Activated CD8-positive, alpha-beta memory T cell treated with anti-CD3 and anti-CD28 coated beads for 36 hours (primary cell): ENCODE data around the gene FILIP1. TPM values are rescaled to one million over a fixed set of nuclear protein-coding genes. Genes with fewer than 3 reads are reported as not detected.

Experiments used
- CTCF ChIA-PET: fragments of 350-600 bp; sonication (Branson Sonifier 250); formaldehyde crosslinking; loops from one replicate; lab custom pipeline; 2021; ENCODE audit warnings: antibody characterized with exemption; lab: Charles Lee
- POLR2A ChIA-PET: fragments of 350-600 bp; sonication (Branson Sonifier 250); formaldehyde crosslinking; loops from one replicate; lab custom pipeline; 2021; ENCODE audit warnings: antibody characterized with exemption; lab: Charles Lee
- total RNA-seq, 2 experiments: library from RNA; stranded (reverse); gene quantifications; one replicate each; pipeline ENCODE4 v1.2.3, GENCODE V29; 2021

The FILIP1 gene
- total RNA-seq, 2 experiments from 2014 or later, result not detected

GRCh38 chr6:75397656-75398465, 95.7 kb downstream of the FILIP1 start:
- ChIA-PET CTCF (no interaction called here), POLR2A (no interaction called here)

- POLR2A ChIA-PET, result no interaction called here
- CTCF ChIA-PET, result no interaction called here
Observed at GRCh38 chr6:75397171-75397570, 96.4 kb downstream of the FILIP1 start.

- ChIA-PET POLR2A (no interaction called here), CTCF (no interaction called here)
Observed at GRCh38 chr6:75396005-75396800, 97.4 kb downstream of the FILIP1 start.

GRCh38 chr6:75393806-75394205, 99.8 kb downstream of the FILIP1 start:
- POLR2A ChIA-PET, result no interaction called here
- CTCF ChIA-PET, result no interaction called here

GRCh38 chr6:75391276-75391675, 102.3 kb downstream of the FILIP1 start:
- CTCF ChIA-PET, result no interaction called here
- POLR2A ChIA-PET, result no interaction called here

- ChIA-PET POLR2A (no interaction called here), CTCF (no interaction called here)
Observed at GRCh38 chr6:75386050-75386770, 107.4 kb downstream of the FILIP1 start.

- ChIA-PET CTCF (no interaction called here), POLR2A (no interaction called here)
Observed at GRCh38 chr6:75384116-75384515, 109.5 kb downstream of the FILIP1 start.

- ChIA-PET CTCF (no interaction called here), POLR2A (no interaction called here)
Observed at GRCh38 chr6:75382634-75382900, 111.0 kb downstream of the FILIP1 start.

GRCh38 chr6:75381877-75382633, 111.5 kb downstream of the FILIP1 start:
- POLR2A ChIA-PET, result no interaction called here

GRCh38 chr6:75379536-75379935, 114.1 kb downstream of the FILIP1 start:
- POLR2A ChIA-PET, result no interaction called here
- CTCF ChIA-PET, result no interaction called here

More at GRCh38 chr6:75381877-75382633, 111.5 kb downstream of the FILIP1 start:
- CTCF ChIA-PET, result no interaction called here

GRCh38 chr6:75378101-75378500, 115.5 kb downstream of the FILIP1 start:
- ChIA-PET CTCF (no interaction called here), POLR2A (no interaction called here)

GRCh38 chr6:75377386-75377785, 116.2 kb downstream of the FILIP1 start:
- ChIA-PET POLR2A (no interaction called here), CTCF (no interaction called here)

- POLR2A ChIA-PET, result no interaction called here
- CTCF ChIA-PET, result no interaction called here
Observed at GRCh38 chr6:75376347-75377024, 117.1 kb downstream of the FILIP1 start.

- CTCF ChIA-PET, result no interaction called here
Observed at GRCh38 chr6:75374961-75375400, 118.6 kb downstream of the FILIP1 start.

GRCh38 chr6:75372884-75373283, 120.7 kb downstream of the FILIP1 start:
- ChIA-PET CTCF (no interaction called here), POLR2A (no interaction called here)

More at GRCh38 chr6:75374961-75375400, 118.6 kb downstream of the FILIP1 start:
- POLR2A ChIA-PET, result no interaction called here

- CTCF ChIA-PET, result no interaction called here
Observed at GRCh38 chr6:75370011-75370410, 123.6 kb downstream of the FILIP1 start.

GRCh38 chr6:75368864-75369402, 124.7 kb downstream of the FILIP1 start:
- ChIA-PET POLR2A (no interaction called here), CTCF (interaction anchor here (0.5 kb wide), 1 partner anchor 386 kb away, joined by 5 read pairs; no protein-coding TSS in a partner anchor)

More at GRCh38 chr6:75370011-75370410, 123.6 kb downstream of the FILIP1 start:
- POLR2A ChIA-PET, result no interaction called here

GRCh38 chr6:75368151-75368779, 125.3 kb downstream of the FILIP1 start:
- ChIA-PET CTCF (interaction anchor here (0.5 kb wide), 1 partner anchor 386 kb away, joined by 5 read pairs; no protein-coding TSS in a partner anchor), POLR2A (no interaction called here)
